ENCODE data around the gene AKAP8L. TPM values are rescaled to one million over a fixed set of nuclear protein-coding genes. Genes with fewer than 3 reads are reported as not detected.
"Not testable (repeated sequence)": the region's sequence is repeated elsewhere in the genome, so short reads cannot be mapped to it uniquely, and the experiment has no call there.

The AKAP8L gene
- polyA plus RNA-seq, 3 donors = 93.0 to 101 (median 96.4) TPM

DNA sequence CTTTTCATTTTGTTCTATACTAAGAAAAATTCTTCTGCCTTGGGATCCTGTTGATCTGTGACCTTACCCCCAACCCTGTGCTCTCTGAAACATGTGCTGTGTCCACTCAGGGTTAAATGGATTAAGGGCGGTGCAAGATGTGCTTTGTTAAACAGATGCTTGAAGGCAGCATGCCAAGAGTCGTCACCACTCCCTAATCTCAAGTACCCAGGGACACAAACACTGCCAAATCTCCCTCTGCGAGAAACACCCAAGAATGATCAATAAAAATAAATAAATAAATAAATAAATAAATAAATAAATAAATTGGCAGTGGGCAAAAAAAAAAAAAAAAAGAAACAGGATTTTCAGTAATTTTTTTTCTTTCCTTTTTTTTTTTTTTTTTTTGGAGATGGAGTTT, 55.0 kb downstream of the AKAP8L start:
- not testable (repeated sequence) for DNase-seq (ENCODE audit: low read depth in 3 of 3, low spot score in 2 of 3)

GRCh38 chr19:15363048-15363447, 55.7 kb downstream of the AKAP8L start:
- not testable (repeated sequence) for DNase-seq (ENCODE audit: low read depth in 3 of 3, low spot score in 2 of 3)

GRCh38 chr19:15360015-15360414, 58.8 kb downstream of the AKAP8L start:
- DNase-seq (ENCODE audit: low read depth in 3 of 3, low spot score in 2 of 3) = not testable (repeated sequence)

- no peak for DNase-seq (ENCODE audit: low read depth in 3 of 3, low spot score in 2 of 3)
Observed at GRCh38 chr19:15358918-15359317, 59.9 kb downstream of the AKAP8L start.

DNA sequence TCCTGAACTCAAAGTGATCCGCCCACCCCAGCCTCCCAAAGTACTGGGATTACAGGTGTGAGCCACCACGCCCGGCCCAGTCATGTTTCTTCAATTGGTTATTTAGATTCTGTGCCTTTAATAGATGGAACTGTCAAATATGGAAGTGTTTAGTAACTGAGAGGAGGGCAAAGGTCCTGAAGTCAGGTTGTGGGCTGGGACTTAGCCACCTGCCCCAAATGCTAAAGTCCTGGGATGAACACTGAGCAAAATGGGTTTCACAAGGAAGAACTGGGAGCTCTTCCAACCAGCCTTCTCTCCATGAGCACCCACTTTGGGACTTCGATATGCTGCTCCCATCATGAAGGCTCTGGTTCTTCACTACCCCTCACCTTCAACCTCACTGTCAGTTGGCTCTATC, 60.9 kb downstream of the AKAP8L start:
- no peak for DNase-seq (ENCODE audit: low read depth in 3 of 3, low spot score in 2 of 3)

DNA sequence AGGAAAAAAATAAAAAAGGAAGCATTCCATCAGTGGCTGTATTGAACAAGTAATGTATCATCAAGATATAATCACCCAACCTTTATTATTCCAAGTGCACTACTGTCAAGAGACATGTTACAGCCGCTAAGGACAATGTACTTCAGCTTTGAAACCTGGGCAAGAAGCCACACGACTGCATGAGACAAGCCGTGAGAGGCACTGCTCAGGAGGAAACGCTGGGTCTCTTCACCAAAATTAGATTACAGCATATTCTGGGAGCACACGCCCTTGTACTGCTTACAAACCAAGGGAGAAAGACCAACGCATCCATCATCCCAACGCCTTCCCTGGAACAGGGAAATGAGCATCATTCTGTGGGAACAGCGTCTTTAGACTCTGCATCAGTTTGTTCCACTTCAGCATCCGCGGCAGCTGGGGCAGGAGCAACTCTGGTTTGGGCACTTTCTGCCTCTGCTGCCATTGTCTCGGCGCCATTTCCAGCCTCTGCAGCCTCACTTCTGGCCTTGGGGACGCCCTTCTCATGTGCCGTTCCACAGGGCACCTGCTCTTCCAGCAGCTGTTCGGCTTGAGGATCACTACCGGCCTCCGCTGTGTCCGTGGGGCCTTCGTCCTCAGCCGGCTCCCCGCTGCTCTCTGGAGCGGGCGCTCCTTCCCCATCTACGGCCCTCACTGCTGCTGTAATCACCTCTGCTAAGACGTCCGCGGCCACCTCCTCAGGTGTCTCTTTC, 64.1 kb downstream of the AKAP8L start:
- no peak for DNase-seq (ENCODE audit: low read depth in 3 of 3, low spot score in 2 of 3)

DNA sequence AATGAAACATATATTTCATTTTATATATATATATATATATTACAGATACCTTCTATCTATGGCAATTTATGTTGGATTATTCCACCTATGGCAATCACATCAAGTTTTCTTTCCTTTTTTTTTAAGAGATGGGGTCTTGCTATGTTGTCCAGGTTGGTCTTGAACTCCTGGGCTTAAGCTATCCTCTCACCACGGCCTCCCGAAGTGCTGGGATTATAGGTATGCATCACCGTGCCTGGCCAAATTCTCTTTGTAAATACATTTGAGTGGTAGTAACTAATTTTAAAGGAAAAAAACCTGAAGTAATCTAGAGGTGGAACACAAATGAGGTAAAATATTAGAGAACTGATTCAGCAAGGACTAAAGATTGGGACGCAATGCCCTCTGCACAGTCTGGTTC, 64.9 kb downstream of the AKAP8L start:
- DNase-seq (ENCODE audit: low read depth in 3 of 3, low spot score in 2 of 3) = no peak

GRCh38 chr19:15352535-15352934, 66.3 kb downstream of the AKAP8L start:
- not testable (repeated sequence) for DNase-seq (ENCODE audit: low read depth in 3 of 3, low spot score in 2 of 3)

GRCh38 chr19:15341328-15341727, 77.5 kb downstream of the AKAP8L start:
- DNase-seq (ENCODE audit: low read depth in 3 of 3, low spot score in 2 of 3) = not testable (repeated sequence)

DNA sequence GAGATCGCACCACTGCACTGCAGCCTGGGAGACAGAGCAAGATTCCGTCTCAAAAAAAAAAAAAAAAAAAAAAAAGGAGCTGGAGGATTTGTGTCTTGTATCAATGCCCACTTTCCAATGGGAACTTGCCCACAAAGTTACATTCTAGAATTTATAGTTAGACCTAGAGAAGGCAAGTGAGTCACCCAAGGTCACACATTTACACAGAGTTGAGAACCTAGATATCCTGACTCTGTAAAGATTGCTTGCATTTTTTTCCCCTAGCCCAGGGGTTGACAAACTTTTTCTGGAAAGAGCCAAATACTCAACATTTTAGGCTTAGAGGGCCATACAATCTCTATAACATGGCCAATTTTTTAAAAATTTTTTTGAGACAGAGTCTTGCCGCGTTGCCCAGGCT, 78.7 kb downstream of the AKAP8L start:
- DNase-seq (ENCODE audit: low read depth in 3 of 3, low spot score in 2 of 3) = no peak

DNA sequence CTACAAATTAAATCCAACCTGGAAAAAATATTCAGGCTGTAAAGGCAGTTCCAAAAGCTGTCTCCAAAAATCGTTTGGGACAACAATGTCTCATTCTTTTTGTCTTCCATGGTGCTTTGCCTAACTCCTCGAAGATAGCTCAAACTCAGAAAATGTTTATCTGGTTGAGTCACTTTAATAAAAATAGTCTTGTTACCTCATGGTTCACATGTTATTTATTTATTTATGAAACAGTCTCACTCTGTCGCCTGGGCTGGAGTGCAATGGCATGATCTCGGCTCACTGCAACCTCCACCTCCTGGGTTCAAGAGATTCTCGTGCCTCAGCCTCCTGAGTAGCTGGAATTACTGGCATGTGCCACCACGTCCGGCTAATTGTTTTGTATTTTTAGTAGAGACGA, 81.6 kb downstream of the AKAP8L start:
- DNase-seq (ENCODE audit: low read depth in 3 of 3, low spot score in 2 of 3) = no peak

GRCh38 chr19:15335992-15336391, 82.8 kb downstream of the AKAP8L start:
- not testable (repeated sequence) for DNase-seq (ENCODE audit: low read depth in 3 of 3, low spot score in 2 of 3)

- no peak for DNase-seq (ENCODE audit: low read depth in 3 of 3, low spot score in 2 of 3)
Observed at GRCh38 chr19:15332311-15332996, 86.3 kb downstream of the AKAP8L start, which contains the start of gene BRD4. BRD4 (minus strand) TSS chr19:15332539; CDS start chr19:15273099, 59,440 bp downstream.

DNA sequence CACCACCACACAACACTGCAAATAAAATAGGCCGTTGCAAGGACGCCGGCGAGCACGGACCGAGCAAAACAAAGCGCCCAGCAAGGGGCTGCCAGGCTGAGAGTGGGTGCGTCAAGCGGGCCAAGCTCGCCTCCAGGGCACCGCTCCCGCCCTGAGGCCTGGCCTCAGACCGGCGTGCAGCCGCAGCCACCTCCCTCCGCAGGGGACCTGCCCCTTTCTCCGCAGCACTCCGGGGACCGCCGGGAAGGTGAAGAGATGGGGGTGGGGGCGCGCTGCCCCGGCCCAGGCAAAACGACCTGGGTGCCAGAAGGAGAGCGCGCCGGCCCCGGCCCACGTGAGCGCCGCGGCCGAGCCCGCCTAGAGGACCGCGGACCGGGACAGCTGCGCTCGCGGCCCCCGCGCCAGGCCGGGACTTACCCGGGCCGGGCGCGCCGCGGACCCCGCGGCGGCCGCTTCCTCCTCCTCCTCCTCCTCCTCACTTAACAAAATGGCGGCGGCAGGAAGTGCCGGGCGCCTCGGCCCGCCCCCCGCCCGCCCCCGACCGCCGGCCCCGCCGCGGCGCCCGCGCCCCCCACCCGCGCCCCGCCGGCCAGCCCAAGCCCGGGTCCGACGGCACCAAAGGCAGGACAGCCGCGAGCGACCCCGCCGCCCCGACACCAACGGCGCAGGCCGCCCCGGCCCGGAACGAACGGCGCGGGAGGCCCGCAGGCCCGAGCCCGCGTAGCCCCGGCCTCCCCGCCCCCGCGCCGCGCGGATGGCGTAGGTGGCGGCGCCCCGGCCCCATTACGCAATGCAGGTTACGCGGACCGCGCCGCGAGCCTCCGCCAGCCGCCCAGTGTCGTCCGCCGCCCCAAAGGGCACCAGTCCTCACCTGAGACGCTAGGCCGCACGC, 87.1 kb downstream of the AKAP8L start:
- no peak for DNase-seq (ENCODE audit: low read depth in 3 of 3, low spot score in 2 of 3)

DNA sequence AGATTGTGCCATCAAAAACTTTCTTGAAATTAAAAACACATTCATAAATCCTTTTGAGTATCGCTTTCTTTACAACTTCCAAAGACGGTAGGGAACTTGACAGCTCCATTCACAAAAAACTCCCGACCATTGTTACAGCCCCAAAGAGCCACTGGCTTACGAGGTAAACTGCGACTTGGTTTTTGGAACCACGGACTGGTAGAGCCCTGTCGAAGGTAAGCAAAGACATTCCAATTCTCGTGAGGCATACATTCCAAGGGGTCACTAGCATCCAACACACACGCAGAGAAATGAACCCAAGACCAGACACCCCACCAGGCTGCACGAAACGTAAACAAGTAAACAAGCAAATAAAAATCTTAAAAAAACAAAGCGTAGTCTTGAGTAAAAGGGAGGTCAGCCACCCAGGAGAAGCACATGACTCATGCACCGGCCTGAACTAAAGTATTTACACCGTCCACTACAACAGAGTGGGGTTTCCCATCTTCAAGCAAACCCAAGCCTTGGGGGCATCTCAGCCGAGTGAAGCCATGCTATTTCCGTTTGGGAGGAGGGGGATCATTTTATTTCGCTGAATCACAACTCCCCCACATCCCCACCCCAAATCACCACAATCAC, 87.9 kb downstream of the AKAP8L start:
- no peak for DNase-seq (ENCODE audit: low read depth in 3 of 3, low spot score in 2 of 3)

Other genes with a start within 250 kb of the AKAP8L start
- 100 to 1,000 TPM in 1 of 3 donors, 10 to 100 TPM in 2; 90.9 to 103 (median 96.0) TPM for gene NOTCH3, start 218.0 kb downstream of the AKAP8L start, polyA plus RNA-seq (ENCODE audit: insufficient read length in 3 of 3)
- 1 to 10 TPM; 4.5 to 5.6 (median 5.2) TPM for gene EPHX3, start 186.5 kb downstream of the AKAP8L start, polyA plus RNA-seq (ENCODE audit: insufficient read length in 3 of 3)
- 10 to 100 TPM; 36.4 to 48.3 (median 41.4) TPM for gene BRD4, start 86.4 kb downstream of the AKAP8L start, polyA plus RNA-seq (ENCODE audit: insufficient read length in 3 of 3)
- 10 to 100 TPM; 22.7 to 25.0 (median 24.9) TPM for gene AKAP8, start 39.2 kb downstream of the AKAP8L start, polyA plus RNA-seq (ENCODE audit: insufficient read length in 3 of 3)
- 10 to 100 TPM; 22.4 to 26.1 (median 22.4) TPM for gene WIZ, start 31.0 kb upstream of the AKAP8L start, polyA plus RNA-seq (ENCODE audit: insufficient read length in 3 of 3)
- 1 to 10 TPM in 2 of 3 donors, under 1 TPM in 1; 0.61 to 1.5 (median 1.0) TPM for gene RASAL3, start 45.6 kb upstream of the AKAP8L start, polyA plus RNA-seq (ENCODE audit: insufficient read length in 3 of 3)
- gene PGLYRP2, start 60.5 kb upstream of the AKAP8L start, polyA plus RNA-seq (ENCODE audit: insufficient read length in 3 of 3) = under 1 TPM in 1 of 3 donors, not detected in 2; 0.07 TPM
- under 1 TPM in 2 of 3 donors, not detected in 1; 0.28 to 0.41 TPM for gene CYP4F22, start 89.5 kb upstream of the AKAP8L start, polyA plus RNA-seq (ENCODE audit: insufficient read length in 3 of 3)
- under 1 TPM in 1 of 3 donors, not detected in 2; 0.04 TPM for gene CYP4F8, start 196.2 kb upstream of the AKAP8L start, polyA plus RNA-seq (ENCODE audit: insufficient read length in 3 of 3)
- gene CYP4F3, start 221.9 kb upstream of the AKAP8L start, polyA plus RNA-seq (ENCODE audit: insufficient read length in 3 of 3) = under 1 TPM; 0.15 to 0.51 (median 0.18) TPM

Measured in right renal cortex interstitium (tissue), 3 donors.